Measurements from ENCODE around the gene GNAL. TPM values are rescaled to one million over a fixed set of nuclear protein-coding genes. Genes with fewer than 3 reads are reported as not detected.
A peak's percentile ranks its signal among the peaks of the same experiment; 100 is the strongest.

GNAL gene
- total and polyA plus RNA-seq, 10 donors: 0.74 to 5.7 (median 3.0) TPM

DNA sequence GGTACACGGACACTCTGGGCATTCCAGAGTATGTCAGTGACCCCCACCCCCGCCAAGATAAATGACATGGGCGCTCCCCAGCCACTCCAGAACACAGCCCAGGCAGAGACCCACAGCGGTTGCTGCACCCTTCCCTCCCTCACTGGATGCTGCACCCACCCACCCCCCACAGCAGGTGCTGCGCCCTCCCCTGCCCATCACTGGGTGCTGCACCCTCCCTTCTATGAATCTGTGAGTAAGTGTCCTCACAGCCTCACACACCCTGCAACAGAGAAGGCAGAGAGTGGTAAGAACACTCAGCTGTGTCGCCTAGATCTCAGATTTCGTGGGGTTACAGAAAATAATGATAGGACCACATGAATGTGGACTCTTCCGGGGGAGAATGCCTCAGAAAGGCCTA lies 185.6 kb downstream of the GNAL start:
- no peaks in the 10 kb centered on the region for H3K4me1 ChIP-seq
- H3K9me3 ChIP-seq: peaks cover 0 to 7% (median 0%) of the 10 kb centered on the region in 8 donors
- H3K27ac ChIP-seq: no peak overlapping the region
- no peak for DNase-seq
- 77 to 92% (median 89%) methylated on average over 7 to 8 of the region's 8 CpGs for WGBS, 5 donors
- intact Hi-C loops (cut with DNase I; ENCODE audit: low total_unique reads): no loop called here
- H3K27me3 ChIP-seq (replicated peaks in 1 of 7): no peaks in the 10 kb centered on the region
- TF ChIP-seq POLR2AphosphoS5 (IDR thresholded peaks at IDR 0.05): no peak
- TF ChIP-seq, protein P1, sequence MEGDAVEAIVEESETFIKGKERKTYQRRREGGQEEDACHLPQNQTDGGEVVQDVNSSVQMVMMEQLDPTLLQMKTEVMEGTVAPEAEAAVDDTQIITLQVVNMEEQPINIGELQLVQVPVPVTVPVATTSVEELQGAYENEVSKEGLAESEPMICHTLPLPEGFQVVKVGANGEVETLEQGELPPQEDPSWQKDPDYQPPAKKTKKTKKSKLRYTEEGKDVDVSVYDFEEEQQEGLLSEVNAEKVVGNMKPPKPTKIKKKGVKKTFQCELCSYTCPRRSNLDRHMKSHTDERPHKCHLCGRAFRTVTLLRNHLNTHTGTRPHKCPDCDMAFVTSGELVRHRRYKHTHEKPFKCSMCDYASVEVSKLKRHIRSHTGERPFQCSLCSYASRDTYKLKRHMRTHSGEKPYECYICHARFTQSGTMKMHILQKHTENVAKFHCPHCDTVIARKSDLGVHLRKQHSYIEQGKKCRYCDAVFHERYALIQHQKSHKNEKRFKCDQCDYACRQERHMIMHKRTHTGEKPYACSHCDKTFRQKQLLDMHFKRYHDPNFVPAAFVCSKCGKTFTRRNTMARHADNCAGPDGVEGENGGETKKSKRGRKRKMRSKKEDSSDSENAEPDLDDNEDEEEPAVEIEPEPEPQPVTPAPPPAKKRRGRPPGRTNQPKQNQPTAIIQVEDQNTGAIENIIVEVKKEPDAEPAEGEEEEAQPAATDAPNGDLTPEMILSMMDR (IDR thresholded peaks at IDR 0.05 in 8 of 11, conservative IDR thresholded peaks at IDR 0.05 in 3 of 11): no peak
- TF ChIP-seq POLR2A (IDR thresholded peaks at IDR 0.05): no peak
- H3K4me3 ChIP-seq: no peak overlapping the region
- H3K36me3 ChIP-seq: peaks cover 0 to 23% (median 0%) of the 10 kb centered on the region in 6 donors

DNA sequence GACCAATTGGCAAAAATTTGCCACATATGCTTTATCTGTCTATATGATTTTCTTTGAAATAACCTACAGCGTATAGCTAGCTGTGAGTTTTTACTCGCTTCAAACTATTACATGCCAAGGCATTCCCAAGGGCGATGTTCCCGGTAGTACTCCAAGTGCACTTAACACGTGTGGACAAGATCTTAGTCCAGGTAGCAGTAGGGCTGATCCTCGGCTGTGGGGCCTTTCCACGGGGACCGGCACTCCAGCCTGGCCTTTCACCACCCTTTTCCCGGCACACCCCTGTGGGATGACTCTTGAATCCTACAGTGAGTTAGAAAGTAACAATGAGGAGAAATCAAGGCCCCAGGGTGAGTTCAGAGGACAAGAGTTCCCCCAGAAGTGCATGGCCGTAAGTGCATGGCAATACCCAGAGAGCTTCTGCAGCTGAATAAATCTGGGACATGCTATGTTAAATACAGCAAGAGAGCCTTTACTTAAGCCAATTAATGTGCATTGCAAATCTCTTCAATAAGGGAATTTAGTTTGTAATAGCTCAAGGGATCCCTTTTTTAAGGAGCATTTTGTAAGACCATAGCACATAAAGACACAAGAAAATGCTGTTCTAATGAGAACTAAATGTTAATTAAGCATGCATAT lies 188.6 kb downstream of the GNAL start:
- no peak for TF ChIP-seq POLR2A (IDR thresholded peaks at IDR 0.05)
- TF ChIP-seq, protein P1 (IDR thresholded peaks at IDR 0.05 in 8 of 11, conservative IDR thresholded peaks at IDR 0.05 in 3 of 11): no peak
- no peak for TF ChIP-seq POLR2AphosphoS5 (IDR thresholded peaks at IDR 0.05)
- no peak for DNase-seq
- Histone ChIP-seq H3K9me3 (peaks cover 0 to 7% (median 0%) of the 10 kb centered on the region in 8 donors), H3K4me3 (no peak overlapping the region), H3K27me3 (replicated peaks in 1 of 7) (no peaks in the 10 kb centered on the region), H3K27ac (no peak overlapping the region), H3K4me1 (peaks cover 0 to 16% (median 2%) of the 10 kb centered on the region in 6 donors), H3K36me3 (peaks cover 0 to 46% (median 3%) of the 10 kb centered on the region in 6 donors)
- WGBS, 5 donors: 93 to 97% (median 96%) methylated on average over 10 of the region's 10 CpGs
- intact Hi-C loops (cut with DNase I; ENCODE audit: low total_unique reads): no loop called here

DNA sequence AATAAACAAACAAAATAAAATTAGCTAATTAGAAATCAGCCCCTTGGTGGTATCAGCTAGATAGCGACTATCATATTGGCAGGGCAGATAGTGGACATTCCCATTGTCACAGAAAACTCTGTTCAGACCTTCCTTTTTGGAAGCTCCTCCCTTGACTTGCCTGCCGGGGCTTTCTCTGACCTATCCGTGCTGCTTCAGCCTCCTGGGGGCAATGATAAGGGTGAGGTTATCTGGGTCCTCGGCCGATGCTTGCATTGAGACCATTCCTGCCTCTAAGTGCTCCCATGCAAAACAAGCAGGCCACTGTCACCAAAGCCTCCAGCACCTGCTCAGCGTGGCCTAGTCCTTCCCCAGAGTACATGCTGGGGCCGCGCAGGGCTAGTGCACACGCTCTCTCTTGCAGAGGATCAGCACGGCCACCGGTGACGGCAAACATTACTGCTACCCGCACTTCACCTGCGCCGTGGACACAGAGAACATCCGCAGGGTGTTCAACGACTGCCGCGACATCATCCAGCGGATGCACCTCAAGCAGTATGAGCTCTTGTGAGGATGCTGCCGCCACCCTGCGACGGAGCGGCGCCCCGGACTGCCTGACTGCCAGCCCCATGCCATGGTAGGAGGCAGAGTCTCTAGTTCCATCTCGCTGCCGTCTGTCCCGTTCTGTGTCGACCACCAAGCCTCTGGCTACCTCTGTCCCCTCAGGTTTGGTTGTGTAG lies 191.7 kb downstream of the GNAL start:
- TF ChIP-seq, protein P1 (IDR thresholded peaks at IDR 0.05 in 8 of 11, conservative IDR thresholded peaks at IDR 0.05 in 3 of 11): no peak
- TF ChIP-seq POLR2A (IDR thresholded peaks at IDR 0.05) (no peak), POLR2AphosphoS5 (IDR thresholded peaks at IDR 0.05) (peak in 2 of 3 donors; percentile 10 to 47)
- Histone ChIP-seq H3K36me3 (peaks cover 0 to 68% (median 18%) of the 10 kb centered on the region in 6 donors), H3K9me3 (peaks cover 0 to under 1% (median 0%) of the 10 kb centered on the region in 8 donors), H3K27ac (no peak overlapping the region), H3K4me1 (peaks cover 0 to 47% (median 20%) of the 10 kb centered on the region in 6 donors), H3K27me3 (replicated peaks in 1 of 7) (no peaks in the 10 kb centered on the region), H3K4me3 (no peak overlapping the region)
- peak; percentile 81 for DNase-seq
- WGBS, 5 donors: 93 to 96% (median 95%) methylated on average over 22 to 30 of the region's 30 CpGs
- intact Hi-C loops (cut with DNase I; ENCODE audit: low total_unique reads): no loop called here

DNA sequence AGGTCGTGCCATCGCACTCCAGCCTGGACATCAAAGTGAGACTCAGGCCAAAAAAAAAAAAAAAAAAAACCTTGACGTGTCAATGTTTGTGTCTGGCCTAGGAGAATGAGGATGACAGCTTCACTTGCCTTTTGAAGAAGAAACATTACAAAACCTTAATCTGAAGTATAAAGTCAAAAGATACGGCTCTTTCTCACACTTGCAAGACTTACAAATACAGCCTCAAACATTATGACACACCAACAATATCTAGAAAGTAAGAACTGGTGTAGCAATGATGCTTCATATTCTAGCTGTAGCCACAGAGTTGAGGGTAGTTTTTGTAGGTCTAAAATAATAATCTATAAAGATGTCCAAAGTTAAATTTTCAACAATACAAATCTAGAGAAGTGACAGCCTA lies 193.6 kb downstream of the GNAL start:
- Histone ChIP-seq H3K9me3 (no peaks in the 10 kb centered on the region), H3K36me3 (peaks cover 0 to 77% (median 34%) of the 10 kb centered on the region in 6 donors), H3K4me1 (peaks cover 0 to 50% (median 20%) of the 10 kb centered on the region in 6 donors), H3K27ac (peak overlapping the region; percentile 32 to 80 (median 68)), H3K4me3 (no peak overlapping the region), H3K27me3 (replicated peaks in 1 of 7) (no peaks in the 10 kb centered on the region)
- intact Hi-C loops (cut with DNase I; ENCODE audit: low total_unique reads): no loop called here
- TF ChIP-seq POLR2AphosphoS5 (IDR thresholded peaks at IDR 0.05): no peak
- TF ChIP-seq, protein P1 (IDR thresholded peaks at IDR 0.05 in 8 of 11, conservative IDR thresholded peaks at IDR 0.05 in 3 of 11): no peak
- no peak for TF ChIP-seq POLR2A (IDR thresholded peaks at IDR 0.05)
- 44 to 82% (median 66%) methylated on average over 4 of the region's 4 CpGs for WGBS, 5 donors
- DNase-seq: no peak

Data from spleen (tissue), 11 donors.